Right cardiac atrium (tissue), 5 donors: Measurements from ENCODE around the gene EARS2. TPM values are rescaled to one million over a fixed set of nuclear protein-coding genes. Genes with fewer than 3 reads are reported as not detected.
"Not testable (repeated sequence)": the region's sequence is repeated elsewhere in the genome, so short reads cannot be mapped to it uniquely, and the experiment has no call there.

Experiments
- ATAC-seq, 2 donors: fragments of 200-7000 bp; cut with Tn5 transposase; one replicate each; pipeline versions ENCODE4 v1.8.0 to v1.9.1; 2020; ENCODE audit warnings: moderate library complexity in 2 of 2, mild to moderate bottlenecking in 1 of 2
- DNase-seq, 3 donors: peaks; one replicate each; pipeline ENCODE4 v3.0.0-alpha.2; 2020
- H3K27ac ChIP-seq: one replicate; pipeline ENCODE4 v1.5.1; 2013; ENCODE audit warnings: mild to moderate bottlenecking, low read length, control low read depth, moderate library complexity
- H3K27me3 ChIP-seq: one replicate; pipeline ENCODE4 v1.6.1; 2013; ENCODE audit not compliant: control insufficient read depth, insufficient read depth
- H3K4me1 ChIP-seq: one replicate; pipeline ENCODE4 v1.6.1; 2013; ENCODE audit warnings: low read length; ENCODE audit not compliant: control insufficient read depth, insufficient read depth
- H3K4me3 ChIP-seq: one replicate; pipeline ENCODE4 v1.5.1; 2013; ENCODE audit warnings: low read length, control low read depth
- H3K9me3 ChIP-seq: one replicate; pipeline ENCODE4 v1.6.1; 2013; ENCODE audit warnings: low read length; ENCODE audit not compliant: control insufficient read depth
- WGBS: extraction: QIAGEN DNeasy Blood & Tissue Kit; methylation state at CpG from one replicate; pipeline ENCODE4 v1.1.7; 2013; 5-methylcytosine and 5-hydroxymethylcytosine counted together
- intact Hi-C, 4 donors: fragments of 100-400 bp; cut with DNase I; formaldehyde crosslinking; loops; one replicate each; pipeline versions ENCODE4 v1.11.0 to v1.14.0; 2022 to 2023
- polyA plus RNA-seq: library from polyadenylated mRNA; stranded (reverse); fragments of 200-250 nt; gene quantifications from one replicate; pipeline ENCODE4 v1.2.3, GENCODE V29; 2013
- total RNA-seq, 4 donors: library from RNA; stranded (reverse); fragmentation: NEBNext Ultra II Directional; extraction: Animal tissue kit (Norgen Biotek cat#: 25700); gene quantifications; one replicate each; pipeline ENCODE4 v1.2.1, GENCODE V29; 2021
- donor health status: healthy with polysubstance abuse.
- donor health status: DM: no; HTN: yes; CAD: no.
- donor health status: DM: no; HTN: no; CAD: no.
- donor health status: DM: no; HTN: yes; CAD: no; lungs with severe emphysema.
- donor health status: DM: yes; HTN: yes; CAD: no.

EARS2 gene
- total and polyA plus RNA-seq, 5 donors = 11.0 to 18.2 (median 15.9) TPM

GRCh38 chr16:23512168-23512695 lies 44.9 kb downstream of the EARS2 start:
- Histone ChIP-seq H3K4me3 (no peak overlapping the region), H3K4me1 (peaks cover 6% of the 10 kb centered on the region), H3K9me3 (no peaks in the 10 kb centered on the region), H3K27me3 (no peaks in the 10 kb centered on the region), H3K27ac (no peak overlapping the region)
- DNase-seq (no peak), ATAC-seq (no peak)
- intact Hi-C loops = no loop called here
- 92% methylated on average over 4 of the region's 4 CpGs for WGBS

GRCh38 chr16:23511731-23512130 lies 45.4 kb downstream of the EARS2 start:
- H3K4me1 ChIP-seq = peaks cover 6% of the 10 kb centered on the region
- no peak overlapping the region for H3K27ac ChIP-seq
- intact Hi-C loops = no loop called here
- H3K9me3 ChIP-seq = no peaks in the 10 kb centered on the region
- no peak overlapping the region for H3K4me3 ChIP-seq
- no peak for ATAC-seq
- H3K27me3 ChIP-seq = no peaks in the 10 kb centered on the region
- no peak for DNase-seq
- WGBS = 81% methylated on average over 7 of the region's 7 CpGs

DNA sequence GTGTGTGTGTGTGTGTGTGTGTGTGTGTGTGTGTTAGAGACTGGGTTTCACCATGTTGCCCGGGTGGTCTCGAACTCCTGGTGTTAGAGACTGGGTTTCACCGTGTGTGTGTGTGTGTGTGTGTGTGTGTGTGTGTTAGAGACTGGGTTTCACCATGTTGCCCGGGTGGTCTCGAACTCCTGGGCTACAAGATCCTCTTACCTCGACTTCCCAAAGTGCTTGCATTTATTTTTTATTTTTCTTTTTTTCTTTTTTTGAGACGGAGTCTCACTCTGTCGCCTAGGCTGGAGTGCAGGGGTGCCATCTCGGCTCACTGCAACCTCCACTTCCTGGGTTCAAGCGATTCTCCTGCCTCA lies 46.3 kb downstream of the EARS2 start:
- WGBS = 76% methylated on average over 10 of the region's 10 CpGs
- H3K27me3 ChIP-seq, ATAC-seq, DNase-seq, H3K9me3 ChIP-seq, intact Hi-C loops, H3K27ac ChIP-seq: not testable (repeated sequence)
- Histone ChIP-seq H3K4me1 (peaks cover 14% of the 10 kb centered on the region), H3K4me3 (peak overlapping the region; percentile 97)

- H3K9me3 ChIP-seq = no peaks in the 10 kb centered on the region
- peak; percentile 95 for ATAC-seq
- H3K4me3 ChIP-seq = peak within 1 kb of the TSS; percentile 97
- peak; percentile 85 to 95 (median 94) for DNase-seq
- H3K27me3 ChIP-seq = no peaks in the 10 kb centered on the region
- peak within 1 kb of the TSS; percentile 69 for H3K27ac ChIP-seq
- intact Hi-C loops = no loop called here
- 2% methylated on average over 71 of the region's 71 CpGs for WGBS
- peaks cover 14% of the 10 kb centered on the region for H3K4me1 ChIP-seq
These were observed 46.8 kb downstream of the EARS2 start, which contains the start of gene GGA2 for GRCh38 chr16:23510164-23510914. Gene GGA2 (minus strand): TSS chr16:23510494. CDS start chr16:23510411, 83 bp downstream.

GRCh38 chr16:23509782-23510163 lies 47.4 kb downstream of the EARS2 start:
- no peaks in the 10 kb centered on the region for H3K27me3 ChIP-seq
- H3K4me3 ChIP-seq = peak overlapping the region; percentile 97
- under 1% methylated on average over 17 of the region's 17 CpGs for WGBS
- DNase-seq = no peak
- intact Hi-C loops = no loop called here
- no peaks in the 10 kb centered on the region for H3K9me3 ChIP-seq
- peak; percentile 17 to 42 for ATAC-seq
- peak overlapping the region; percentile 69 for H3K27ac ChIP-seq
- H3K4me1 ChIP-seq = peaks cover 19% of the 10 kb centered on the region

- intact Hi-C loops = no loop called here
These were observed 47.8 kb downstream of the EARS2 start for GRCh38 chr16:23509441-23509754.

DNA sequence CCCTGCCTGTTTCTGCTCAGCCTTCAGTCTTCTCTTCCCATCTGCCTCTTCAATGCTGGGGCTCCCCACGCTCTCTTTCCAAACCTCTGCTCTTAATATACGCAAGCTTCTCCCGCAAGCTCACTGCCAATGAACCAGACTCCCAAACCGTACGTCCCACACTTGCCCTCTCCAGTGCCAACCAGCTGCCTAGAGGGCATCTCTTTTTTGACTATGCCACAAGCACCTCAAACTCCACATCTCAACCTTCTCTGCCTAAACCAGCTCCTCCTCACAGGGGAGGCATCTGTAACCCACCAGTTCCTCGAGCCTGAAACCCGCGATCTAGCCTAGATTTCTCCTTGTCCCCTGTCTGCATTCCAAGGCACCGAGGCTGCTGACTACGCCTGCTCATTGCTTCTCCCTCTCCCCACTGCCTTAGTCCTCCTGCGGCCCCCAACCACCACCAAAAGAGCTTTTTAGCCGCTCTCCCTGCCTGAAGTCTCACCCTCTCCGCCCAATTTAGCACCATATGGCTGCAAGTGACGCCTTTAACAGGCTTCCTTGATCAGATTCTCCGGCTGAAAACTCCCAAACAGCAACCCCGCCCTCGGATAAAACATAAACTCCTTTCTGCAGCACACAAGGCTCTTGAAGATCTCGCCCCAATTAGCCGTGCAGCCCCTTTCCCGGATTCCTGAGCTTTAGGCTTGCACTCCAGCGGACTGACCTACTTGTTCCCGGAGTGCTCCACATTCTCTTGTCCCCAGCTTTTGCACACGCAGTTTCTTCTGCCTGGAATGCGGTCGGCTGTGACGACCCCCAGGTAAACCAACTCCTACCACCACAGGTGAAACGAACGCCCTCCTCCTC lies 48.3 kb downstream of the EARS2 start:
- H3K27ac ChIP-seq = peak overlapping the region; percentile 65
- intact Hi-C loops = no loop called here
- peaks cover 26% of the 10 kb centered on the region for H3K4me1 ChIP-seq
- H3K27me3 ChIP-seq = no peaks in the 10 kb centered on the region
- DNase-seq (no peak), ATAC-seq (no peak)
- 12% methylated on average over 28 of the region's 28 CpGs for WGBS
- H3K9me3 ChIP-seq = no peaks in the 10 kb centered on the region
- H3K4me3 ChIP-seq = peak overlapping the region; percentile 97

More at GRCh38 chr16:23509441-23509754, 47.8 kb downstream of the EARS2 start:
- Histone ChIP-seq H3K9me3 (no peaks in the 10 kb centered on the region), H3K27ac (peak overlapping the region; percentile 65), H3K27me3 (no peaks in the 10 kb centered on the region), H3K4me1 (peaks cover 22% of the 10 kb centered on the region), H3K4me3 (peak overlapping the region; percentile 97)
- WGBS = 1% methylated on average over 5 of the region's 5 CpGs
- ATAC-seq (no peak), DNase-seq (no peak)

GRCh38 chr16:23506606-23506994 lies 50.5 kb downstream of the EARS2 start:
- no peak overlapping the region for H3K27ac ChIP-seq
- DNase-seq (no peak), ATAC-seq (no peak)
- H3K9me3 ChIP-seq = no peaks in the 10 kb centered on the region
- H3K4me1 ChIP-seq = peaks cover 30% of the 10 kb centered on the region
- H3K27me3 ChIP-seq = no peaks in the 10 kb centered on the region
- WGBS = 95% methylated on average over 8 of the region's 8 CpGs
- intact Hi-C loops = no loop called here
- no peak overlapping the region for H3K4me3 ChIP-seq

DNA sequence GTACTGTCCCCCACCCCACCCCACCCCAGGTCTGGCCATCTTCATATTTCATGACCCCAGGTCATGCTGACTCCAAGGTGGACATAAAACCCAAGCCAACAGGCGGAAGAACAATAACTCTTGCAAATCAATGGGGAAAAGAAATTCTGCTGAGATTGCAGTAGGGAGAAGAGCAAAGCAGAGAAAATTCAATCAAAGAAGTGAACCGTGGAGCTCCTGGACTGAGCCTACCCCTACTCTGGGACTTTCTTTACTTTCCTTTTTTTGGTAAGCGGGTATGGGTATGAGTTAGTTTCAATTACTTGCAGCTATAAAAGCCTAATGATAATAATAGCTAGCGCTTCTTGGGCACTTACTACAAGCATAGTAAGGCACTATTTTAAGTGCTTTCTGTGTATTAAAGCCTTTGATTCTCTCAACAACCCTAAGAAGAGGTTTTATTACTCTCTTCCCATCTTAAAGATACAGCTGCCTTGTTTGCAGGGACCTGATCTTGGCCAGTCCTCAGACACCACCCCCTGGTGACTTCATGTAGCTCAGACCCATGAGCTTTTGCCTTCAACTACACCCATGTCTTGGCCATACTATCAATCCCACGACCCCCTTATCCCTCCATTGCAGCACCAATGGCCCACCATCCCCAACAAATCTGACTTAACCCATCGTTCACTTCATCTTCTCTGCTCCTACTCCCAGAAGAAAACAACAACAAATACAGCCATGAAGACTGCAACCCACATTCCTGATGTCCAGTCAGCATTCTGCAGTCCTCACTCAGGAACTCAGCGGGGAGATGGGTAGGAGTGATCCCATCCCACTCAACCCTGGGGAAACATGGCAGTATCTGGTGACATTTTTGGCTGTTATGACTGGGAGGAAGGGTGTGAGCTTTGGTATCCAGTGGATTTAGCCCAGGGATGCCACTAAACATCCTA lies 51.2 kb downstream of the EARS2 start:
- Histone ChIP-seq H3K9me3 (no peaks in the 10 kb centered on the region), H3K4me3 (no peak overlapping the region), H3K27me3 (no peaks in the 10 kb centered on the region), H3K27ac (no peak overlapping the region), H3K4me1 (peaks cover 30% of the 10 kb centered on the region)
- intact Hi-C loops = no loop called here
- DNase-seq (no peak), ATAC-seq (no peak)
- 84% methylated on average over 7 of the region's 7 CpGs for WGBS

- ATAC-seq (no peak), DNase-seq (no peak)
- no peak overlapping the region for H3K4me3 ChIP-seq
- intact Hi-C loops = no loop called here
- no peaks in the 10 kb centered on the region for H3K9me3 ChIP-seq
- WGBS = 93% methylated on average over 9 of the region's 9 CpGs
- H3K27ac ChIP-seq = peak overlapping the region; percentile 44
- peaks cover 30% of the 10 kb centered on the region for H3K4me1 ChIP-seq
- no peaks in the 10 kb centered on the region for H3K27me3 ChIP-seq
These were observed 51.9 kb downstream of the EARS2 start for GRCh38 chr16:23505180-23505665.
